Thymus (tissue), 11 donors: Measurements from ENCODE around the gene OBP2B. TPM values are rescaled to one million over a fixed set of nuclear protein-coding genes. Genes with fewer than 3 reads are reported as not detected.
"Not testable (repeated sequence)": the region's sequence is repeated elsewhere in the genome, so short reads cannot be mapped to it uniquely, and the experiment has no call there.

Source experiments
- DNase-seq, 9 donors: peaks; one replicate each; pipeline ENCODE4 v3.0.0-alpha.2; 2013; ENCODE audit warnings: low spot score in 9 of 9, low read depth in 6 of 9, missing footprints in 1 of 9
- H3K27ac ChIP-seq, 2 donors: one replicate each; pipeline ENCODE4 v1.5.1; 2013; ENCODE audit warnings: control low read depth in 1 of 2, low read depth in 1 of 2, low read length in 1 of 2, mild to moderate bottlenecking in 1 of 2, moderate library complexity in 1 of 2
- H3K27me3 ChIP-seq, 2 donors: one replicate each; pipeline ENCODE4 v1.5.1; 2013; ENCODE audit warnings: low read length in 1 of 2; ENCODE audit not compliant: control insufficient read depth in 2 of 2, insufficient read depth in 1 of 2
- H3K36me3 ChIP-seq, 2 donors: one replicate each; pipeline ENCODE4 v1.5.1; 2013; ENCODE audit warnings: low read length in 1 of 2, mild to moderate bottlenecking in 1 of 2, moderate library complexity in 1 of 2; ENCODE audit not compliant: control insufficient read depth in 2 of 2, insufficient read depth in 2 of 2
- H3K4me1 ChIP-seq, 2 donors: one replicate each; pipeline ENCODE4 v1.5.1; 2013; ENCODE audit warnings: low read length in 2 of 2; ENCODE audit not compliant: control insufficient read depth in 2 of 2, insufficient read depth in 2 of 2
- H3K4me3 ChIP-seq, 2 donors: one replicate each; pipeline ENCODE4 v1.5.1; 2013; ENCODE audit warnings: low read length in 2 of 2, control low read depth in 1 of 2, mild to moderate bottlenecking in 1 of 2
- H3K9me3 ChIP-seq, 2 donors: one replicate each; pipeline ENCODE4 v1.5.1; 2013; ENCODE audit warnings: low read length in 1 of 2, mild to moderate bottlenecking in 1 of 2; ENCODE audit not compliant: control insufficient read depth in 2 of 2, insufficient read depth in 1 of 2
- WGBS: extraction: QIAGEN DNeasy Blood & Tissue Kit; methylation state at CpG from one replicate; pipeline ENCODE4 v1.1.7; 2013; 5-methylcytosine and 5-hydroxymethylcytosine counted together
- polyA plus RNA-seq: library from polyadenylated mRNA; stranded (reverse); fragments of 200-250 nt; gene quantifications from one replicate; pipeline ENCODE4 v1.2.3, GENCODE V29; 2013
- total RNA-seq: library from RNA; stranded (reverse); fragments of 120-200 nt; gene quantifications from one replicate; pipeline ENCODE4 v1.2.4, GENCODE V29; 2013
- donor health status: healthy.

Gene OBP2B
- total and polyA plus RNA-seq, 2 donors = 0.09 TPM; not detected in 1

DNA sequence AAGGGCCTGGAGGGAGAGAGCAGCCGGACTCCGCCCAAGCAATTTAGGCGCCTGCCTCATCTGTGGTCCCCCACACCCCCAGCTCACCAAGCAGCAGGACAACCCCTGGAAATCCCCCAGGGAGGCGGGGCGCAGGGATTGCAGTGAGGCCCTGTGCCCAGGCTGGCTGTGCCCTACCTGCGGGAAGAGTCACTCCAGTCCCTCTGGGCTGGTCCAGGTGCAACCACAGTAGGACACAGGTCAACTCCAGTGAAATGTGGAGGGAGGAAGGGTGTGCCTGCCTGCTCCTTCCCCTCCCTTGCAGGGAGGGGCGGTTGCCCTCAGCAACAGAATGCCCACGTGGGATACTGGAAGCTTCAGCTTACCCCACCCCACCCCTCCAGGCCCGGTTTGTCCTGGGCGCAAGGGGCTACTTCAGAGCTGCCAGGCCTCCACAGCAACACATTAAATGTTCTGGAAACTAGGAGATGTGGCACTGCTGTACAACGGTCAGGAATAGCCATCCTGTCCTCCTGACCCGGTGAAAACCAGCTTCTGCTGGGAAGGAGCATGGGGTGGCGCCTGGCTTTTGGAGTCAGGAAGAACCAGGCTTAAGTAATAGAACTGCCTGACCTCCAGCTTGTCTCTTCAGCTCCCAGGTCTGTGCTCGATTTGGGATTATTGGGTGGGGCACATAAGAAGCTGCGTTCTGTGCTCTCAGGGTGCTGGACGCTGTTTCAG, 43.4 kb upstream of the OBP2B start:
- H3K4me1 ChIP-seq = peaks cover under 1 to 9% of the 10 kb centered on the region in 2 donors
- no peaks in the 10 kb centered on the region for H3K9me3 ChIP-seq
- H3K27ac ChIP-seq = no peak overlapping the region
- 92% methylated on average over 16 of the region's 16 CpGs for WGBS
- no peaks in the 10 kb centered on the region for H3K27me3 ChIP-seq
- no peak overlapping the region for H3K4me3 ChIP-seq
- no peaks in the 10 kb centered on the region for H3K36me3 ChIP-seq
- no peak for DNase-seq

DNA sequence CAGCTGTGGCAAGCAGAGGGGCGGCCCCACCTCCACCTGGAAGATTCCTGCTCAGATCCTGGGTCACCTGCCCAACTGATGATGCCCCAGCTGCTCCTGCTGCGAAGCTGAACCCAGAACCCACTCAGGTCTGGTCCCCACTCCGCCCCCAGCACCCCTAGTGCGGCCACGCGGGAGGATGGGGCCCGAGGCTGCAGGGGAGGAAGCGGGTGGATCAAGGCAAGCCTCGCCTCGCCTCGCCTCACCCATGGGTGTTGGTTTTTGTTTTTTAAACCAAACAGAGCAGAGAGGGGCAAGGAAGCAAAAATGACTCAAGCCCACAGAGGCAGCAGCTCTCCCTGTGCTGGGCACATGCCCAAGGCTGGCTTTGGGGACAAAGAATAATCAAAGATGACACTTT, 42.7 kb upstream of the OBP2B start:
- Histone ChIP-seq H3K4me1 (peaks cover 0 to 4% of the 10 kb centered on the region in 2 donors), H3K9me3 (no peaks in the 10 kb centered on the region), H3K27ac (no peak overlapping the region), H3K4me3 (no peak overlapping the region), H3K27me3 (no peaks in the 10 kb centered on the region), H3K36me3 (no peaks in the 10 kb centered on the region)
- DNase-seq = no peak
- WGBS = 80% methylated on average over 11 of the region's 11 CpGs

DNA sequence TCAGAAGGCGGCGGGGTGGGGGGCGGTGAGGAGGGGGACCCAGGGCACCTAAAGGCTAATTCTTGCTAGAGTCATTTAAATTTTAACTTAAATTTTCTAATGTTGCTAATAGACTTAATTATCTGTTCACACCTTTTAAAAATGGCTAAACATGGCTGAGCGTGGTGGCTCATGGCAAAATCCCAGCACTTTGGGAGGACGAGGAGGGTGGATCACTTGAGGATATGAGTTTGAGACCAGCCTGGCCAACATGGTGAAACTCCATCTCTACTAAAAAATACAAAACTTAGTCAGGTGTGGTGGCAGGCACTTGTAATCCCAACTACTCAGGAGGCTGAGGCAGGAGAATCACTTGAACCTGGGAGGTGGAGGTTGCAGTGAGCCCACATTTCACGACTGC, 42.2 kb upstream of the OBP2B start:
- not testable (repeated sequence) for H3K4me3 ChIP-seq, H3K36me3 ChIP-seq, H3K27me3 ChIP-seq, H3K27ac ChIP-seq, H3K4me1 ChIP-seq, DNase-seq, H3K9me3 ChIP-seq
- 97% methylated on average over 6 of the region's 6 CpGs for WGBS

GRCh38 chr9:133250741-133251170, 41.7 kb upstream of the OBP2B start:
- Histone ChIP-seq H3K27me3 (no peaks in the 10 kb centered on the region), H3K4me1 (peaks cover 0 to 4% of the 10 kb centered on the region in 2 donors), H3K27ac (no peak overlapping the region), H3K9me3 (no peaks in the 10 kb centered on the region), H3K36me3 (no peaks in the 10 kb centered on the region), H3K4me3 (no peak overlapping the region)
- no peak for DNase-seq
- 95% methylated on average over 5 of the region's 5 CpGs for WGBS

GRCh38 chr9:133249337-133249736, 40.3 kb upstream of the OBP2B start:
- Histone ChIP-seq H3K4me3 (no peak overlapping the region), H3K4me1 (peaks cover 0 to 4% of the 10 kb centered on the region in 2 donors), H3K9me3 (no peaks in the 10 kb centered on the region), H3K27me3 (no peaks in the 10 kb centered on the region), H3K36me3 (no peaks in the 10 kb centered on the region), H3K27ac (no peak overlapping the region)
- no peak for DNase-seq
- 98% methylated on average over 1 of the region's 1 CpG for WGBS

- no peak for DNase-seq
- no peak overlapping the region for H3K4me3 ChIP-seq
- no peaks in the 10 kb centered on the region for H3K27me3 ChIP-seq
- H3K27ac ChIP-seq = no peak overlapping the region
- no peaks in the 10 kb centered on the region for H3K36me3 ChIP-seq
- H3K4me1 ChIP-seq = peaks cover 0 to 4% of the 10 kb centered on the region in 2 donors
- H3K9me3 ChIP-seq = no peaks in the 10 kb centered on the region
- WGBS = 82% methylated on average over 8 of the region's 8 CpGs
These were observed 39.8 kb upstream of the OBP2B start for GRCh38 chr9:133248726-133249295.

DNA sequence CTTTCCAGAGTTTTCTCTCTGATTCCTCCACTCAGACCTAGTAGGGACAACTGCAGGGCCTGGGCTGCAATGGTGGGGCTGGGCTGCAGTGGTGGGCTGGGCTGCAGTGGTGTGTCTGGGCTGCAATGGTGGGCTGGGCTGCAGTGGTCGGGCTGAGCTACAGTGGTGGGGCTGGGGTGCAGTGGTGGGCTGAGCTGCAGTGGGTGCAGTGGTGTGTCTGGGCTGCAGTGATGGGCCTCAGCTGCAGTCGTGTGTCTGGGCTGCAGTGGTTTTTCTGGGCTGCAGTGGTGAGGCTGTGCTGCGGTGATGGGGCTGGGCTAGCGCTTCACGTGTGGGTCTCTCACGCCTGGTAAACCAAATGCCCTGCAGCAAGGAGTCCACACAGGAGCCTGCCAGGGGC, 38.6 kb upstream of the OBP2B start:
- Histone ChIP-seq H3K4me3 (no peak overlapping the region), H3K9me3 (no peaks in the 10 kb centered on the region), H3K27ac (no peak overlapping the region), H3K36me3 (no peaks in the 10 kb centered on the region), H3K4me1 (peaks cover 0 to 4% of the 10 kb centered on the region in 2 donors), H3K27me3 (no peaks in the 10 kb centered on the region)
- no peak for DNase-seq
- WGBS = 95% methylated on average over 6 of the region's 6 CpGs

GRCh38 chr9:133246991-133247390, 37.9 kb upstream of the OBP2B start:
- H3K27ac ChIP-seq = no peak overlapping the region
- no peak overlapping the region for H3K4me3 ChIP-seq
- no peaks in the 10 kb centered on the region for H3K9me3 ChIP-seq
- H3K27me3 ChIP-seq = peaks cover 0 to 2% of the 10 kb centered on the region in 2 donors
- 96% methylated on average over 6 of the region's 6 CpGs for WGBS
- no peak for DNase-seq
- no peaks in the 10 kb centered on the region for H3K4me1 ChIP-seq
- no peaks in the 10 kb centered on the region for H3K36me3 ChIP-seq

DNA sequence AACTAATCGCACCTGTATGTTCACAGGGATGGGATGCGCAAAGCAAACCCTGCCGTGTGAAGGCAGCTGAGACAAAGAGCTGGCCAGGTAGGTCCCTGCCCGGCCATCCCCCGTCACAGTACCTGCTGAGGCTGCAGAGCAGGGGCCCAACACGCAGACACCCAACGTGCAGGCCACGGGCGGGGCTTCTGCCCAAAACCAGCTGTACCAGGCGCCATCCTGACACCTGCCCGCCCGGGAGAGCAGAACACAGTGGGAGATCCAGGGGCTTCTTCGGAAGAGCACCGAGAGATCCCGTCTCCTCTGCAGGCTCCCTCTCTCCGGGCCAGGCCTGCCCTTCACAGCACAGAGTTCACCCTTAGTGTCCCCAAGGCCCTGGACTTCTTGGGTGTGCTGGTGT, 37.5 kb upstream of the OBP2B start:
- no peak overlapping the region for H3K4me3 ChIP-seq
- H3K27me3 ChIP-seq = peaks cover 0 to 2% of the 10 kb centered on the region in 2 donors

More for the DNA sequence above, 37.5 kb upstream of the OBP2B start:
- no peaks in the 10 kb centered on the region for H3K36me3 ChIP-seq
- no peaks in the 10 kb centered on the region for H3K4me1 ChIP-seq
- no peaks in the 10 kb centered on the region for H3K9me3 ChIP-seq
- DNase-seq = no peak
- no peak overlapping the region for H3K27ac ChIP-seq
- WGBS = 95% methylated on average over 16 of the region's 16 CpGs
